Measurements from ENCODE around the gene GATA6.
"Not testable (repeated sequence)": the region's sequence is repeated elsewhere in the genome, so short reads cannot be mapped to it uniquely, and the experiment has no call there.

The GATA6 gene

DNA sequence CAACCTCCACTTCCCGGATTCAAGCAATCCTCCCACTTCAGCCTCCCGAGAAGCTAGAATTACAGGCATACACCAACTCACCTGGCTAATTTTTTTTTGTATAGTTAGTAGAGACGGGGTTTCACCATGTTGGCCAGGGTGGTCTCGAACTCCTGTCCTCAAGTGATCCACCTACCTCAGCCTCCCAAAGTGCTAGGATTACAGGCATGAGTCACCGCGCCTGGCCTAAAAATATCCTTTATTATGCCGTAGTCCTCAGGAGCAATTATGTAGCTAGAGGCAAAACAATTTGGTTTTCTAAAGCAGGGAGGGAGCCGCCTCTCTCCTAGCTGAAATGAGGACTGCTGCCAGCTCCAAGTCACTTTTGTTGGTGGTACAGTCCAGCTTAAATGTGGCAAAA lies 15.2 kb downstream of the GATA6 start:
- not testable (repeated sequence) for DNase-seq; H3K4me3 Mint-ChIP-seq; H3K27me3 Mint-ChIP-seq; H3K4me1 Mint-ChIP-seq; ATAC-seq; H3K27ac Mint-ChIP-seq; H3K36me3 Mint-ChIP-seq (ENCODE audit: low read depth); H3K9me3 Mint-ChIP-seq

GRCh38 chr18:22185273-22185672 lies 15.9 kb downstream of the GATA6 start:
- Mint-ChIP-seq H3K27ac (no peak overlapping the region), H3K36me3 (ENCODE audit: low read depth) (no peaks in the 10 kb centered on the region), H3K4me3 (no peak overlapping the region), H3K27me3 (peaks cover 11% of the 10 kb centered on the region), H3K9me3 (no peaks in the 10 kb centered on the region), H3K4me1 (no peaks in the 10 kb centered on the region)
- no peak for ATAC-seq
- no peak for DNase-seq

DNA sequence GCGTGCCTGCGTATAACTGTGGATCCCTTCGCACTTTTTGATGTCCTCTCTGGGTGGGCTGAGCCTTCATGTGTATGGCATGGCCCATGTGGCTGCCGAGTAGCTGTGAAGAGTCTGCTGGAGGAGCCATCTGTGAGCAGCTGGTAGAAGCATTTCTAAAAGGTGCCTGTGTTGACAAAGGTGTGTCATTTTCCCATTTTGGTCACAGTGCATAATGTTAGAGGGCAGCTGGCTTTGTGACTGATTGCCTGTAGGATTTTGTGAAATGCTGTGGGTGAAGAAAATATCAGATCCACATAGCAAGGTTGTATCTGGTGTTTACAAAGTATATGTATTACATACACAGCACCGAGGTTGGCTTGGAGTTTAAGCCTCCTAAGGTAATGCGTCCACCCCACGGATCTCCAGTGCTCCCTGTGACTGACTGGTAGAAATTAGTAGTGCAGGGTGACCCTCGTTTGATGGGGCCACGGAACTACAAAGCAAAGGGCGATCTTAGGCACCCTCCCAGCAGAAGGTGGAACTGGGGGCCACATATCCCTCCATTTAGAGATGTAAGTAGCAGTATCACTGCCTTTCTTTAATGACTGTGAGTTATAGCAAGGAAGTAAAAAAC lies 16.5 kb downstream of the GATA6 start:
- Mint-ChIP-seq H3K4me1 (peaks cover 2% of the 10 kb centered on the region), H3K27me3 (peaks cover 16% of the 10 kb centered on the region), H3K9me3 (no peaks in the 10 kb centered on the region), H3K27ac (no peak overlapping the region), H3K4me3 (no peak overlapping the region), H3K36me3 (ENCODE audit: low read depth) (no peaks in the 10 kb centered on the region)
- ATAC-seq (no peak), DNase-seq (no peak)

DNA sequence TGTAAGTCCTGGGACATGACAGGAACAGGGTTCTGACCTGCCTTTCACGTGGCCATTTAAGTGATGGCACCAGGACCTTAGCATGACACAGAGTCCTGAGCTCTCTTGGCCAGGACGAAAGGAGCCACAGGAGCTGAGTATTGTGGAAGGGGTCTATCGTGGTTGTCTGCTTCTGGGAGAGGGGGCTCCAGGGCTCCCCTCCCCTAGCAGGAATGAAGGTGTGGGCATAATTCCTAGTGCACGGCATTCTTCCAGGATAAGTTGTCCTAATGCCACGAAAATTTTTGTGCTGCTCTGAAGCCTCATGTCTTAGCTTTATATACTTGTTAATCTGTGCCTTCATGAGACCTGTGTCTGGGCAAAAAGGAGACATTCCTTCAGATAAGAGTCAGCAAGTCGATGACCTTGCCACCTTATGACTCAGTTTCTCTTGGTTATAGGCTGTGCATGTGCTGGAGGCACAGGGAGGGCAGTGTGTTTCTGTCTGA lies 17.1 kb downstream of the GATA6 start:
- no peaks in the 10 kb centered on the region for H3K9me3 Mint-ChIP-seq
- ATAC-seq = no peak
- H3K27ac Mint-ChIP-seq = no peak overlapping the region
- H3K27me3 Mint-ChIP-seq = peaks cover 16% of the 10 kb centered on the region
- H3K4me1 Mint-ChIP-seq = peaks cover 2% of the 10 kb centered on the region
- H3K36me3 Mint-ChIP-seq (ENCODE audit: low read depth) = no peaks in the 10 kb centered on the region
- no peak overlapping the region for H3K4me3 Mint-ChIP-seq
- no peak for DNase-seq

GRCh38 chr18:22188559-22189267 lies 19.3 kb downstream of the GATA6 start:
- H3K27me3 Mint-ChIP-seq = peaks cover 16% of the 10 kb centered on the region

GRCh38 chr18:22189449-22190166 lies 20.2 kb downstream of the GATA6 start:
- Mint-ChIP-seq H3K4me3 (no peak overlapping the region), H3K36me3 (ENCODE audit: low read depth) (no peaks in the 10 kb centered on the region), H3K27me3 (peaks cover 18% of the 10 kb centered on the region), H3K4me1 (peaks cover 2% of the 10 kb centered on the region), H3K9me3 (no peaks in the 10 kb centered on the region), H3K27ac (no peak overlapping the region)
- DNase-seq = no peak
- no peak for ATAC-seq

More at GRCh38 chr18:22188559-22189267, 19.3 kb downstream of the GATA6 start:
- Mint-ChIP-seq H3K27ac (no peak overlapping the region), H3K4me1 (peaks cover 2% of the 10 kb centered on the region), H3K9me3 (no peaks in the 10 kb centered on the region), H3K4me3 (no peak overlapping the region), H3K36me3 (ENCODE audit: low read depth) (no peaks in the 10 kb centered on the region)
- ATAC-seq = no peak
- DNase-seq = no peak

DNA sequence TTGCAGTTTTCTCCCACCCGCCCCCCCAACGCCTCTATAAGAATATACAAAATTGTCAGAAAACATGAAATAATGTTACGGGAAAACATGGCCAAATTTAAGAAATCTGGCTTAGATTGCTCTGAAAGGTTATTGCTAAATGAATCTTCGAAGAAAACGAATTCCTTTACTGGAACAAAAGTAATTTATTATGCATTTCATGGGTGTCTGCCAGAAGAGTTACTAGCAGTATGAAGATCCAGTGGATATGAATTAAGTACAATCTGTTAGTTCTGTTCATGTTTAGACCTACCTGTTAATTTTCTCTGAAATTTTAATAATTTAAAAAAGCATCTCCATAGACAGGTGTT lies 21.9 kb downstream of the GATA6 start:
- H3K9me3 Mint-ChIP-seq = no peaks in the 10 kb centered on the region
- H3K4me3 Mint-ChIP-seq = no peak overlapping the region
- no peaks in the 10 kb centered on the region for H3K36me3 Mint-ChIP-seq (ENCODE audit: low read depth)
- no peak for ATAC-seq
- H3K4me1 Mint-ChIP-seq = peaks cover 2% of the 10 kb centered on the region
- DNase-seq = no peak
- no peak overlapping the region for H3K27ac Mint-ChIP-seq
- H3K27me3 Mint-ChIP-seq = peaks cover 18% of the 10 kb centered on the region

DNA sequence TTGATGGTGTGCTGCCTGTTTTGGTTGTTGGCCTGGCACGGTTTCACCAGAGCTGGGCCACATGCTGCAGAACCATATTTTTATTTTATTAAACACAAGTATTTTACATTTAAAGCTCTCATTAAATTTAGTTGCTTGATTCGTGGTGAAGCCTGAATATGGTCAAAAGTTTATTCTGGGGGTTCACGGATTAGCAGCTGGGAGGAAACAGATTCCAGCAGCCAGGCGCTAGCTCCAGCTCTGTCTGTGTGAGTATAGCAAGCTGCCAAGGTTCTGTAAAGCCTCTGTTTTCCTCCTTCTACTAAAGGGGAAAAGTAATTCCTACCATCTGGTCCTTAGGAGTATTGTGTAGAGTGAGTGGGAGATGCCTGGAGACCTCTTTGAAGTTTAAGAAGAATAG lies 22.5 kb downstream of the GATA6 start:
- Mint-ChIP-seq H3K4me3 (no peak overlapping the region), H3K4me1 (peaks cover 2% of the 10 kb centered on the region), H3K9me3 (no peaks in the 10 kb centered on the region), H3K36me3 (ENCODE audit: low read depth) (no peaks in the 10 kb centered on the region), H3K27ac (no peak overlapping the region), H3K27me3 (peaks cover 18% of the 10 kb centered on the region)
- no peak for ATAC-seq
- DNase-seq = no peak

DNA sequence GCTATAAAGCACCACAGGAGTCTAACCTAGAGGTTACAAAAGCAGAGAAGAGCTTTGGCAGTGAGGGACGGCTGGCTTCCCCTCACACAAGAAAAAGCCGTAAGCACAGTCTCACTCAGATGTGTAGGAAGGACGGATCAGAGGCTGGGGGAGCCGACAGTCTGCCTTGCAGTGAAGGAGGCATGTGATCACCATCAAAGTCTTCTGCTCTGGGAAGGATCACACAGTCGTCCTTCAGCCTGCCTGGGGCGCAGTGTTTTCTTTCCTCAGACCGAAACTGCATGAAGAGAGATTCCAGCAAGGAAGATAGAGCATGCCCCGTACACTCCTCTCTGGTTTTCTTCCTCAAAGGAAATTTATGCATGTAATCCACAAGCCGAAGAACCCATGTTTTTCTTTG lies 24.1 kb downstream of the GATA6 start:
- no peaks in the 10 kb centered on the region for H3K9me3 Mint-ChIP-seq
- H3K4me3 Mint-ChIP-seq = no peak overlapping the region
- H3K27me3 Mint-ChIP-seq = peaks cover 16% of the 10 kb centered on the region
- H3K27ac Mint-ChIP-seq = no peak overlapping the region
- DNase-seq (no peak), ATAC-seq (no peak)
- H3K36me3 Mint-ChIP-seq (ENCODE audit: low read depth) = no peaks in the 10 kb centered on the region
- peaks cover 2% of the 10 kb centered on the region for H3K4me1 Mint-ChIP-seq

DNA sequence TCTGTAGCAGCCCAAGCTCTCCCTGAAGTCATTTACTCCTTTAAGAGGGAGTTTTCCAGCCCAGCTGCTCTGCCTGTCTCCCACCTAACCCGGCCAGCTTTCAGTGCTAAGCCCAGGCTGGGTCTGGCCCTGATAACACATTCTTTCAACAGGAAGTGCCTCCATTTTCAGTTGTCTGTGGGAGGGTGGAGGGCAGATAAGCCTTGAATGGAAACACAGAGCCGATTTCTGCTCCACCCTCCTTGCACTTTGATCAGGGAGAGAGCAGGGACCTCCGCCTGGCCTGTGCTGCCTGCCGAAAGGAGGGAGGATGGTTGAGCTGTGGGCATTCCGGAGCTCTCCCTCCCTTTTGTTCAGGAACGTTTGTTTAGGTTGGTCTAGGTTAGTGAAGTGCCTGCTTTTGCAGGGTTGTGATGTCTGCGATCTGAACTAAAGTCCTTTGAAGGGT lies 24.8 kb downstream of the GATA6 start:
- no peak for ATAC-seq

DNA sequence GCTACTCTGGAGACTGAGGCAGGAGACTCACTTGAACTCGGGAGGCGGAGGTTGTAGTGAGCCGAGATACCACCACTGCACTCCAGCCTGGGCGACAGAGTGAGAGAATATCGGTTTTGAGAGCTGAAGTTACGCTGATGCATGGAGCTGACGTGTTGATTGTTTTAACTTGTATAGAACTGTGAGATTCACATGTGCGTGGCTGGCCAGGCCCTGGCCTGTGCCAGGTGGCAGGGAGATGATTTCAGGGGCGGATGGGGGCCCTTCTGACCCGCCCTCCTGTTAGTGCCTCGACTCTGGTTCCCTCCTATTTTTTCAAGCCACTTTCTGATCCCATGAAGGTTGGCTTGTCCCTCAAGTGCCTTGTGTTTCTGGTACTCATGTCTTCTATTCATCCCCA lies 25.7 kb downstream of the GATA6 start:
- Mint-ChIP-seq H3K4me1 (peaks cover 2% of the 10 kb centered on the region), H3K4me3 (no peak overlapping the region), H3K9me3 (no peaks in the 10 kb centered on the region), H3K27me3 (peaks cover 8% of the 10 kb centered on the region), H3K27ac (no peak overlapping the region), H3K36me3 (ENCODE audit: low read depth) (no peaks in the 10 kb centered on the region)
- DNase-seq (no peak), ATAC-seq (no peak)

More for the DNA sequence above, 24.8 kb downstream of the GATA6 start:
- peaks cover 14% of the 10 kb centered on the region for H3K27me3 Mint-ChIP-seq
- no peak overlapping the region for H3K4me3 Mint-ChIP-seq
- H3K4me1 Mint-ChIP-seq = peaks cover 2% of the 10 kb centered on the region
- no peaks in the 10 kb centered on the region for H3K36me3 Mint-ChIP-seq (ENCODE audit: low read depth)
- DNase-seq = no peak
- no peak overlapping the region for H3K27ac Mint-ChIP-seq
- H3K9me3 Mint-ChIP-seq = no peaks in the 10 kb centered on the region

- H3K9me3 Mint-ChIP-seq; H3K4me1 Mint-ChIP-seq; H3K4me3 Mint-ChIP-seq; DNase-seq; H3K36me3 Mint-ChIP-seq (ENCODE audit: low read depth); ATAC-seq; H3K27ac Mint-ChIP-seq; H3K27me3 Mint-ChIP-seq: not testable (repeated sequence)
Observed at GRCh38 chr18:22196943-22197342, 27.6 kb downstream of the GATA6 start.

- Mint-ChIP-seq H3K4me1 (no peaks in the 10 kb centered on the region), H3K36me3 (ENCODE audit: low read depth) (no peaks in the 10 kb centered on the region), H3K27ac (no peak overlapping the region), H3K9me3 (no peaks in the 10 kb centered on the region), H3K27me3 (peaks cover 2% of the 10 kb centered on the region), H3K4me3 (no peak overlapping the region)
- no peak for DNase-seq
- no peak for ATAC-seq
Observed at GRCh38 chr18:22197668-22198067, 28.3 kb downstream of the GATA6 start.

GRCh38 chr18:22198163-22198562 lies 28.8 kb downstream of the GATA6 start:
- H3K36me3 Mint-ChIP-seq (ENCODE audit: low read depth) = no peaks in the 10 kb centered on the region
- H3K27ac Mint-ChIP-seq = no peak overlapping the region
- ATAC-seq (no peak), DNase-seq (no peak)
- H3K27me3 Mint-ChIP-seq = peaks cover 2% of the 10 kb centered on the region
- H3K4me3 Mint-ChIP-seq = no peak overlapping the region
- no peaks in the 10 kb centered on the region for H3K9me3 Mint-ChIP-seq
- no peaks in the 10 kb centered on the region for H3K4me1 Mint-ChIP-seq

DNA sequence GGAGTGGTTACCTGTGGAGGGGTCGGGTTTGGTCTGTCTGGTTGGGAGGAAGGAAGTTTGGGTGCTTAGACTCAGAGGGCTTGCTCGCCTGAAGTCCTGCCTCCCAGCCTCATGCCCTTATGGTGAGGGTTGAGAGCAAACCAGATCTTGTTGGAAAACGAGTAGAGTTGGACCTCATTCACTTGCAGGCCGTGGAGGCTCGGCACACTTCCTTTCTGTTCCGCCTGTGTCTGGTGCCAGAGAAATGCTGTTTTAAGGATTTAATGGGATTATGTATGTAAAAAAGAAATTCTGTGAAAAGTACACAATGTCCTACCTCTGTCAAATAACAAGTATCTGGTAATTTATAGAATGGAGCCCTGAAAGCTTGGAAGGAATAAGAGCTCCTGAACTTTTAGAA lies 29.6 kb downstream of the GATA6 start:
- Mint-ChIP-seq H3K4me1 (no peaks in the 10 kb centered on the region), H3K27ac (no peak overlapping the region), H3K27me3 (peaks cover 2% of the 10 kb centered on the region), H3K9me3 (no peaks in the 10 kb centered on the region), H3K4me3 (no peak overlapping the region), H3K36me3 (ENCODE audit: low read depth) (no peaks in the 10 kb centered on the region)
- ATAC-seq (no peak), DNase-seq (no peak)

Measured in activated naive CD8-positive, alpha-beta T cell treated with anti-CD3 and anti-CD28 coated beads, Interleukin-2, amount 50 U/mL, for 24 hours (primary cell).